ENCODE results near the gene GLB1L2.

GRCh38 chr11:134363161-134363560 is 31.4 kb downstream of the GLB1L2 start:
- TF ChIP-seq NFRKB (IDR thresholded peaks at IDR 0.05) (no peak), LEF1 (IDR thresholded peaks at IDR 0.05; ENCODE audit: borderline replicate concordance) (no peak), FOXA1 (IDR thresholded peaks at IDR 0.05) (no peak), BHLHE40 (IDR thresholded peaks at IDR 0.05; ENCODE audit: borderline replicate concordance) (no peak), ARNT (IDR thresholded peaks at IDR 0.05) (no peak), SUZ12 (IDR thresholded peaks at IDR 0.05) (no peak), TARDBP (IDR thresholded peaks at IDR 0.05) (no peak)
